HG03520 (cell line): ENCODE measurements around the gene KCNS3.
"Not testable (repeated sequence)": the region's sequence is repeated elsewhere in the genome, so short reads cannot be mapped to it uniquely, and the experiment has no call there.

Experiments
- ATAC-seq: cut with Tn5 transposase; IDR thresholded peaks from one replicate; pipeline ENCODE4 v1.9.1; 2021; ENCODE audit warnings: mild to moderate bottlenecking, moderate library complexity; ENCODE audit not compliant: unreplicated experiment

KCNS3 gene

GRCh38 chr2:17940091-17940630, 61.7 kb downstream of the KCNS3 start:
- ATAC-seq: no peak

- ATAC-seq: no peak
Observed at GRCh38 chr2:17943444-17943843, 65.0 kb downstream of the KCNS3 start.

- no peak for ATAC-seq
Observed at GRCh38 chr2:17947113-17947512, 68.6 kb downstream of the KCNS3 start.

- ATAC-seq: no peak
Observed at GRCh38 chr2:17950006-17950405, 71.5 kb downstream of the KCNS3 start.

- ATAC-seq: no peak
Observed at GRCh38 chr2:17951563-17951962, 73.1 kb downstream of the KCNS3 start.

GRCh38 chr2:17958466-17959092, 80.1 kb downstream of the KCNS3 start:
- no peak for ATAC-seq

GRCh38 chr2:17959356-17959755, 80.9 kb downstream of the KCNS3 start:
- ATAC-seq: no peak

GRCh38 chr2:17959833-17960232, 81.4 kb downstream of the KCNS3 start:
- no peak for ATAC-seq

GRCh38 chr2:17960925-17961324, 82.5 kb downstream of the KCNS3 start:
- no peak for ATAC-seq

GRCh38 chr2:17961789-17962188, 83.3 kb downstream of the KCNS3 start:
- ATAC-seq: no peak

GRCh38 chr2:17962876-17963275, 84.4 kb downstream of the KCNS3 start:
- no peak for ATAC-seq

GRCh38 chr2:17963571-17963970, 85.1 kb downstream of the KCNS3 start:
- not testable (repeated sequence) for ATAC-seq

- ATAC-seq: no peak
Observed at GRCh38 chr2:17965196-17965595, 86.7 kb downstream of the KCNS3 start.

- ATAC-seq: no peak
Observed at GRCh38 chr2:17966798-17967197, 88.3 kb downstream of the KCNS3 start.

GRCh38 chr2:17969661-17970060, 91.2 kb downstream of the KCNS3 start:
- ATAC-seq: no peak

- no peak for ATAC-seq
Observed at GRCh38 chr2:17971531-17972125, 93.2 kb downstream of the KCNS3 start.

GRCh38 chr2:17972991-17973390, 94.5 kb downstream of the KCNS3 start:
- ATAC-seq: no peak

GRCh38 chr2:17975401-17975800, 96.9 kb downstream of the KCNS3 start:
- no peak for ATAC-seq

GRCh38 chr2:17976871-17977746, 98.6 kb downstream of the KCNS3 start:
- ATAC-seq: no peak

GRCh38 chr2:17979707-17980106, 101.2 kb downstream of the KCNS3 start:
- ATAC-seq: no peak

- ATAC-seq: no peak
Observed at GRCh38 chr2:17981936-17982335, 103.5 kb downstream of the KCNS3 start.
